Activated CD8-positive, alpha-beta memory T cell treated with anti-CD3 and anti-CD28 coated beads for 48 hours (primary cell): ENCODE measurements around the gene GAMT.

Experiments used
- DNase-seq, 3 experiments: peaks; one replicate each; pipeline ENCODE4 v3.0.0-alpha.2; 2020; ENCODE audit warnings: low read depth in 2 of 3, low spot score in 2 of 3

The GAMT gene

GRCh38 chr19:1386945-1387683, 14.2 kb downstream of the GAMT start:
- DNase-seq: no peak

- no peak for DNase-seq
These were observed 15.5 kb downstream of the GAMT start for GRCh38 chr19:1385816-1386215.

GRCh38 chr19:1384478-1385110, 16.7 kb downstream of the GAMT start:
- DNase-seq: no peak

- DNase-seq: no peak
These were observed 17.3 kb downstream of the GAMT start for GRCh38 chr19:1384085-1384462.

GRCh38 chr19:1383312-1384084, 17.8 kb downstream of the GAMT start, which contains the start of gene NDUFS7:
Gene NDUFS7 (plus strand): TSS chr19:1383907. CDS start chr19:1383927, 20 bp downstream.
- DNase-seq: peak; percentile 88 to 100 (median 100)

GRCh38 chr19:1383017-1383311, 18.4 kb downstream of the GAMT start:
- no peak for DNase-seq

GRCh38 chr19:1382250-1382649, 19.1 kb downstream of the GAMT start:
- no peak for DNase-seq

GRCh38 chr19:1379961-1380489, 21.3 kb downstream of the GAMT start:
- DNase-seq: no peak

GRCh38 chr19:1379126-1379905, 22.0 kb downstream of the GAMT start:
- DNase-seq: no peak

GRCh38 chr19:1377965-1378785, 23.2 kb downstream of the GAMT start:
- DNase-seq: no peak

GRCh38 chr19:1377176-1377964, 24.0 kb downstream of the GAMT start:
- DNase-seq: no peak

GRCh38 chr19:1376415-1376805, 24.9 kb downstream of the GAMT start:
- no peak for DNase-seq

- DNase-seq: no peak
These were observed 27.1 kb downstream of the GAMT start for GRCh38 chr19:1374250-1374577.

- no peak for DNase-seq
These were observed 27.6 kb downstream of the GAMT start for GRCh38 chr19:1373534-1374249.

GRCh38 chr19:1373042-1373533, 28.3 kb downstream of the GAMT start:
- DNase-seq: no peak

- DNase-seq: no peak
These were observed 30.6 kb downstream of the GAMT start for GRCh38 chr19:1370579-1371361.

- DNase-seq: no peak
These were observed 32.0 kb downstream of the GAMT start for GRCh38 chr19:1369214-1369805.
